ENCODE measurements around the gene EMILIN1.

The EMILIN1 gene

DNA sequence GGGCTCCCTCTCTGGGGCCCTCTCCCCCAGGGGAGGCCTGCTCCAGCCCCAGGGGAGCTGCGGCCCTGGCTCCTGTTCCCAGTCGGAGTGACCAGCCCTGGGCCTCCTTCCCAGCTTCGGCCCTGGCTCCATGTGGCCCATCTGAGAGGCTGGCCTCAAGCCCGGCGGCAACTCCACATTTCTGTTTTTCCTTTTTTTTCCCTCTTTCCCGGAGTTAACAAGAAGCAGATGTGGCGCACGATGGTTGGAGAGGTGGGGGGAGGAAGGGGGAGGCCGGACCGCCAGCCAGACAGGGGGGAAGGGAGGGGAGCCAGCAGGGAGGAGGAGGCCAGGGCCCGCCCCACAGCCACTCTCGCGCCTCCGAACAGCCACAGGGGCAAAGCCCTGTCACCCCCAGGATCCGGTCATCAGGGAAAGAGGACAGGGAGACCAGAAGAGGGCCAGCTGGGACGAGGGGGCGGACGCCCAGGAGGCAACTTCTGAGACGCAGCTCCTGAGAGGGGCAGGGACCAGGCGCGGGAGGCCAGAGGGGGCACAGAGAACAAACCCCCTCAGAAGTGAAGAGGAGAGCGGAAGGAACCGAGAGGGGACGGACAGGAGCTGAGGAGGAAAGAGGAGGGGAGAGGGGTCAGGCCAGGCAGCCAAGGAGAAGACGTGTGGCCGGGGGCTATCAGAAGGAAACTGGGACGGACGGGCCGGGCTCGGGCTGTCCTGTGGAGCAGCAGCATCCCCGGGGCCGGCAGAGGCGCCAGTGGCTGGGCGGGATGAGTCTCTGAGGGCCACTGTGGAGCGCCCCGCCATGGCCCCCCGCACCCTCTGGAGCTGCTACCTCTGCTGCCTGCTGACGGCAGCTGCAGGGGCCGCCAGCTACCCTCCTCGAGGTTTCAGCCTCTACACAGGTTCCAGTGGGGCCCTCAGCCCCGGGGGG lies at the start of gene EMILIN1:
TSS of gene EMILIN1 (plus strand) at position 349 of the 928 bp plus-strand sequence. CDS start at position 800, 451 bp downstream.
- peak; percentile 55 for DNase-seq

- DNase-seq: no peak
These were observed 49.4 kb upstream of the EMILIN1 start for GRCh38 chr2:27029051-27029450.

- DNase-seq: peak; percentile 94
These were observed 45.7 kb upstream of the EMILIN1 start, which contains the start of gene TMEM214 for GRCh38 chr2:27032495-27033252. TMEM214 (plus strand) TSS chr2:27032965; CDS start chr2:27033016, 51 bp downstream.

- no peak for DNase-seq
These were observed 45.1 kb upstream of the EMILIN1 start for GRCh38 chr2:27033253-27033852.

GRCh38 chr2:27038012-27038411 lies 40.4 kb upstream of the EMILIN1 start:
- DNase-seq: no peak

- no peak for DNase-seq
These were observed 39.6 kb upstream of the EMILIN1 start for GRCh38 chr2:27038631-27039339.

DNA sequence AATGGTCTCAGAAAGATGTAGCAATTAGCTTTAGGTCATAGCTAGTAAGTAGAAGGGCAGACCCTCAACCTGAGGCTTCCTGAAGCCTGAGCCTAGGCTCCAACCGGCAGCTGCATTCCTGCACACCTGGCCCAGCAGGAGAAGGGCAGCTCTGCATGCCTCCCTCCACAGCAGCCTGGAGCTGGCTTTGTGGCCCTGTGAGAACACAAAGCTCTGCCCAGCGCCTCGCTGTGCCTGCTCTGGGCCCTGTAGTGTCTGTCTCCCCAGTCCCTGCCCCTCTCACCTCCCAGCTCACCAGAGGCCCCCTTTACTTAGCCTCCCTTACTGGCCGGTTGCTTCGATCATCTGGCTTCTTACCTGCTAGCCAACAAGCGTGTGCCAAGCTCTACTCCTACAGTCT lies 39.0 kb upstream of the EMILIN1 start:
- no peak for DNase-seq

- DNase-seq: no peak
These were observed 38.5 kb upstream of the EMILIN1 start for GRCh38 chr2:27039871-27040270.

- no peak for DNase-seq
These were observed 38.1 kb upstream of the EMILIN1 start for GRCh38 chr2:27040282-27040681.

- DNase-seq: no peak
These were observed 36.7 kb upstream of the EMILIN1 start for GRCh38 chr2:27041752-27042151.

GRCh38 chr2:27042159-27042661 lies 36.2 kb upstream of the EMILIN1 start:
- DNase-seq: no peak

DNA sequence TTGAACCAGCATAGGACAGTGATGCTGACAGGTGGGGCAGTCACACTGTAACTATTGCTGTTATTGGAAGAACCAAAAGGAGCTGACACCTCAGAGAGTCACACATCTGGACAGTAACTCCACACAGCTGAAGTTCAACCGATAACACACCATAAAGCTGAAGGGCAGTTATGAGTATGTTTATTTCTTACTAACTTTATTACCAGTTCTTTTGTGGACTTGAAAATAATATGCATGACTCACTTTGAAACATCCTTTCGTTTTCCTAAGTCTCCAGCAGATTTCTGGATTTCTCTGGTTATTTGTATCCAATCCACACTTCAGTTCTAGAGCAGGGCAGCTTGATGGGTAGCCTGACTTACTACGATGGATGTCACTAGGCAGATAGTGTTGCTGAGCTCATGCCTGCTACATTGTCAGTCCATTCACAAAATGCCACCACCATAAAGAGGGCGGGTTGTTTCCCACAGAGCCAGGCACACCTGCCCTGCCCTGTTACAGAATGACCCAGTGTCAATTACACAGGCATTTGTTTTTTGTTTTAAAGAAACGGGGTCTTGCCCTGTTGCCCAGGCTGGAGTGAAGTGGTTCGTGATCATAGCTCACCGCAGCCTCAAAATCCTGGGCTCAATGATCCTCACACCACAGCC lies 35.3 kb upstream of the EMILIN1 start:
- no peak for DNase-seq

DNA sequence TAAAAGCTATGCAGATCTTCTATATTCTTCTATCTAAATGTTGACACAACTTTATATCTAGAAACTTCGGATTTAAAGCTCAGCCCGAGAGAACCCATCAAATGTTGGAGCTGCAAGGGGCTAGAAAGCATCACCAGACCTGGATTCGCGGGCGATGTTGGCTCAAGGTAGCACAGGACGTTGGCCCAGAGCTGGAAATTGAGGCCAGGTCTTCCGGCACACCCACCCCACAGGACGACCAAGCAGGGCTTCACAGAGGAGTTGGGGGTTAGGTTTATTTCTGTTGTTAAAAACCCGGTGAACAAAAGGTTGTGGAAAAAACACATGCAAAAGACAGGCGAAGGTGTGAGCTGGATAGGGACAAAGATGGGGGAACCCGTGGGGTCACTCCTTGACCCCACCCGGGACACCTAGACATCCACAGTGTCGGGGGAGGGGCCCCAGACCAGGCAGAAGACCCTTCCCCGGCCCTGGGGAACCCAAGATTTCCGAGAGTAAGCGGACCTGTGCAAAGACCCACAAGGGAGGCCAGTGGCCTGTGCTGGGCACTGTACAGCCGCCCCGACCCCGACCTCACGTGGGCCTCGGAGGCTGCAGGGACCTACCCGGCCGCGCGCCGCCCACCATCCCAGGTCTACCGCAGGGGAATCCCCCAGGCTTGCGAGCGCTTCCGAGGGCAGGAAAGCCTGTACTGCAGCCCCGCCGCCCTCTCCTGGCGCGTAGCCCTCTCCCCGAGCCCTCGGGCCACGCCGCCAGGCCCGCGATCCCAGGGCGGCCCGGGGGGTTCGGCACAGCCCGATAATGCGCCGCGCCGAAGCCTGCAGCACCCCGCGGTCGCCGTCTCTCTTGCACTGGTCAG lies 28.8 kb upstream of the EMILIN1 start:
- DNase-seq: no peak

DNA sequence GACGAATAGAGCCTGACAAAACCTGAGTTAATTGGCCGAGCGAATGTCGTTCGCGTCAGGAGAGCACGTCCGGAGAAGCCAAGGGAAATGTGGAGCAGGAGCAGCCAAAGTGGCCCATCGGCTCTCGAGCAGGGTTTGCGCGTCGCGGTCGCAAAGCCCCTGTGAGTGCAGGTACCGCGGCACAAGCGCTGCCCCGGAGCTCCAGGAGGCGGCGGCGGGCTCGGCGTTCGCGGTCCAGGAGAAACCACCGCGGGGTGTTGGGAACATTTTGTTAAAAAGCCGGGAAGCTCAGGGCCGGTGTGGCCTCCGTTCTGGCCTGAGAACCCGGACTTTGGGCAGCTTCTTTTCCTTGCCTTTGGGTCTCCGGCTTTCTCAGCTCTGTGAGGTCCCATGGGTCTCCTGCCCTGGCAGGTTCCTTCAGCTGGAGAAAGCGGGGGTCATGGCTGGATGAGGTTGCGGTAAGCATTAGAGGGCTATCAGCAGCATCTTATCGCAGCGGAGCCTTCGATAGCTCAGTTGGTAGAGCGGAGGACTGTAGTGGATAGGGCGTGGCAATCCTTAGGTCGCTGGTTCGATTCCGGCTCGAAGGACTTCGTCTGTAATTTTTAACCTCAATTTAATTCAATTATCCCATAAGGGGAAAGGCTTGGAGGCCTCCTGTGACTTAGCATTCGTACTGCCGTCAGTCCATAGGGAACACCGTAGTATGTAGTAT lies 28.0 kb upstream of the EMILIN1 start:
- DNase-seq: peak; percentile 95

GRCh38 chr2:27050996-27051901 lies 27.2 kb upstream of the EMILIN1 start, which contains the start of gene AGBL5:
AGBL5 (plus strand) TSS chr2:27051668; CDS start chr2:27052959, 1,291 bp downstream.
- peak; percentile 97 for DNase-seq

- peak; percentile 22 for DNase-seq
These were observed 26.3 kb upstream of the EMILIN1 start for GRCh38 chr2:27051902-27052645.

GRCh38 chr2:27053321-27053720 lies 25.1 kb upstream of the EMILIN1 start:
- DNase-seq: no peak

DNA sequence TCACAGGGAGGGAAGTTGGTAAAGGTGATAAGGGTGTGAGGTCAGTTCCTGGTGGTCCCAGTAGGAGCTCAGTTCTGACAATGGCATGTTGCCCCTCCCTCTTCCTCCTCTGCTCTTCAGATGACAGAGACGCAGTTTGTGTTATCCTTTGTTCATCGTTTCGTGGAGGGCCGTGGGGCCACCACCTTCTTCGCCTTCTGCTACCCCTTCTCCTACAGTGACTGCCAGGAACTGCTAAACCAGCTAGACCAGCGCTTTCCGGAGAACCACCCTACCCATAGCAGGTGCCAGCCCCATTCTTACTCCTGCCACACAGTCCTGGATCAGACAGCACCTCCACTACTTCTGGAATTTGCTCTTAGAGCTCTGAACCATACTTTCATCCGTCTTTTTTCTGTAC lies 24.6 kb upstream of the EMILIN1 start:
- DNase-seq: no peak
